NCI-H2107 treated with DMSO at 0.1 percent for 48 hours (cell line): ENCODE measurements around the gene SNHG17.
"Not testable (repeated sequence)": the region's sequence is repeated elsewhere in the genome, so short reads cannot be mapped to it uniquely, and the experiment has no call there.

Experiments used
- DNase-seq: peaks from one replicate; lab custom pipeline; 2025; ENCODE audit not compliant: unreplicated experiment; lab: John Stamatoyannopoulos, UW

The SNHG17 gene

DNA sequence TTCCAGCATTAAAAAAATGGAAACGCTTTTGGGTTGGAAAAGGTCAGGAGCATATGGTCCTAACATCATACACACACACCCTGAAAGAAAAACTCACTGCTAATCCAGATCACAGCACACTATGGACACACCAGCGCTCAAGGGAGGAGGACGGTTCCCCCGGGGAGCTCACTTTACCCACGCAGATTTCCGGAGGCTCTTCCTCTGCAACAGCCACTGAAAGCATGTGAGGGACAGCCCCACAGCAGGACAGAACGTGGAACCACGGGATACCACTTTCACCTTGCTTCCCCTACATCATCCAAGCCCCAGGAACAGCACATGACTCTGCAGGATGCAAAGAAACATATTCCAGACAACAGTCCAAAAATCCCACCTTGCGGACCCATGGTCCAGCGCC, 13.2 kb downstream of the SNHG17 start:
- DNase-seq = no peak

DNA sequence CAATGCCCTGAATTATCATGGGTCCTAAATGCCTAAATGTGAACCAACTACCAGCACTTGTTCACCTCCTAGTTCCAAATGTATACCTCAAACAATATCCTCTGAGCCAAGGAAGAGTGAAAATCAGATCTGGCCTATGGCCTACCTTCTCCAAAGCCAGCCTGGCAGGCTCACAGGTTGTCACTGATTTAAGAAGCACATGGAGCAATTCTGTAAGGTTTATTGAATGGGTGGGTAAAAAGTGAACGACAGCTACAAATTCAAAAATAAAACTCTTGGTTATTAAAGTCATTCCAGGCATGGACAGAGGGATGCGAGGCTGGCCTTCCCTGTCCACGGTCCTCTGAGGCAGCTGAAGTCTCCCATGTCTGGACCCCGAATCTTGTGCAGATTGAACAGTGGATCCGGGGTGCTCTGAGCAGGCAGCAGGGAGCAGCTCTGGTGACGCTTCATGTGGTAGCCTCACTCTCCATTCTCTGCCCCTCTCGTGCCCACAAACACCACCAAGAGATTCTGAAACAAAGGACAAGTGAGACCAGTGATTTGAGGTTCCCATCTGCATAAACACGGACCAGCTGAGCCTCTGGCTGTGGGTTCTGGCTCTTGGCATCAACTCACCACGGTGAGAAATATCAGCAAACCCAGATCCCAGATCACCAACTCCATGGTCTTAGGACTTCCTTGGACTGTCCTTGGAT, 14.6 kb downstream of the SNHG17 start:
- DNase-seq = no peak

DNA sequence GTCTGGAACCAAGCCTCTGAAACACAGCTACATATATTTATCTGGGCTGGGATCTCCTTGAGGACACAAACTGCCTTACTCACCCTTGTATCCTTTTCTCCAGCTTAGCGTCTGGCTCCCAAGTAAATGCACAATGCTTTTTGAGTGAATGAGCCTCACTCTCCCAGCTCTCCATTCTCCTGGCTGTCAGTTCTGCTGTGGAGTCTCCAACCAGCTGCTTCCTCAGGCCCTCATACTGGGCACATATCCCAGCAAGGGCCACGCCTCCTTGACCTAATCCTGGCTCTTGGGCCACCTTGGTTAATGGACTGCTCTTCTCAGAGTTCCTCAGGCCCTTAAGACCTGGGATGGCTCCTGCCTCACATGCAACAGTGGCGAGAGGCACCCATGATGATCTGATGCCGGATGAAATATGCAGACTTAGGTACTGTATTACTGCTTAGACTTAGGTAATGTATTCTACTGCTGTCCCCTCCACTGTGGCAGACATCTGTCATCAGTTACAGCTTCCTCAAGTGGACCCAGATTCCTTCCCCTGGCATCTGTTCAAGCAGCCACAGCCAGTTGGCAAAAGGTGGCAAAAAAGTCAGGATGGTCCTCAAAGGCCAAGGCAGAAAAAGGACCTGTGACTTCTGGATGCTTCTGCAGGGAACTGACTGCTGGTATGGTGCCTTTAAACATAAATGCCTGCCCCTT, 16.5 kb downstream of the SNHG17 start:
- DNase-seq = no peak

DNA sequence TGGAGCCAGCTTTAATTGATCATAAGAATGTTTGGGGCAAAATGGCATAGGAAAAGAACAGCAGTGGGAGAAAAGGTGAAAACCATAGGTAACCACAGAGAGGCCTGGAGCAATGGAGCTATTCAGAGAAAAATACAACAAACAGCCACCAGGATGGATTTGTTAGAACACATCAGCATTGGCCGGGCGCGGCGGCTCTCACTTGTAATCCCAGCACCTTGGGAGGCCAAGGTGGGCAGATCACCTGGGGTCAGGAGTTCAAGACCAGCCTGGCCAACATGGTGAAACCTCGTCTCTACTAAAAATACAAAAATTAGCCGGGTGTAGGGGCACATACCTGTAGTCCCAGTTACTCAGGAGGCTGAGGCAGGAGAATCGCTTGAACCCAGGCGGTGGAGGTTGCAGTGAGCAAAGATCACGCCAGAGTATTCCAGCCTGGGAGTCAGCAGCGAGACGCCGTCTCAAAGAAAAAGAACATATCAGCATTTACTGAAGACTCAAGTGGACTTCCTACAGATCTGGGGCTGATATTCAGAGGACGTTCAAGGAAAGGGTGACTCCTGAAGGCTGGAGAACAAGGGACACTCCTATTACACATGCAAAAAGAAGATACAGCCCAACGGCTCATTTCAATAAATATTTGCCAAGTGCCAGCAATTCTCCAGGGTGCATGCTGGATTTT, 20.2 kb downstream of the SNHG17 start:
- DNase-seq = no peak

DNA sequence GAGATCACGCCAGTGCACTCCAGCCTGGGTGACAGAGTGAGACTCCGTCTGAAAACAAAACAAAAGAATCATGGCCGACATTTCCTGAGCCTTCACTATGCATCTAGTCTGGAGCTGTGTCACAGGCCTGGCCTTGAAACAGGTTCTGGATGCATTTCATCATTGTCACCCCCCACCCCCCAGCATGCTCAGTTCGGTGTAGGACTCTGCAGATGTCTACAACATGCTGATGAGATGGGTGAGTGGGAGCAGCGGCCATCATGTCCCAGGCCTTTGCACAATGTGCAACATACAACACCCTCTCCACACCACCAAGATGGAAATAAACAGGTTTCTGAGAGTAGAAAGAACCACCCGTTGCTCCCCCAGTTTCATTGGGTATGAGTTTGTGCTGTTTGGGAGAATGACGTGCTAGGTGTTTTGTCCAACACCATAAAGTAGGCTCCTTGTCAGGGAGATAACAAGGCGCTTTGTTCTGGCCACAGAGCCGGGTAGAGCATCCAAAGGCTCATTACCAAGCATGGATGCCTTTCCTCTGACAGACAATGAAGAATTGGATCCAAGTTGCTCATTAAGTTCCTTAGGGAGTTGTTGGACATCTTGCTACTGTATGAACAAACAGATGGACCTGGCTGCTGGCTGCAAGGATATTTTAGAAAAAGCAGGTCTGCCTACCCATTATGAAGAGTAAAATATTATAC, 22.1 kb downstream of the SNHG17 start:
- DNase-seq = no peak

DNA sequence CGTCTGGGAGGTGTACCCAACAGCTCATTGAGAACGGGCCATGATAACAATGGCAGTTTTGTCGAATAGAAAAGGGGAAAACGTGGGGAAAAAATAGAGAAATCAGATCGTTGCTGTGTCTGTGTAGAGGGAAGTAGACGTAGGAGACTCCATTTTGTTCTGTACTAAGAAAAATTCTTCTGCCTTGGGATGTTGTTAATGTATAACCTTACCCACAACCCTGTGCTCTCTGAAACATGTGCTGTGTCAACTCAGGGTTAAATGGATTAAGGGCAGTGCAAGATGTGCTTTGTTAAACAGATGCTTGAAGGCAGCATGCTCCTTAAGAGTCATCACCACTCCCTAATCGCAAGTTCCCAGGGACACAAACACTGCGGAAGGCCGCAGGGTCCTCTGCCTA, 27.3 kb downstream of the SNHG17 start:
- not testable (repeated sequence) for DNase-seq

DNA sequence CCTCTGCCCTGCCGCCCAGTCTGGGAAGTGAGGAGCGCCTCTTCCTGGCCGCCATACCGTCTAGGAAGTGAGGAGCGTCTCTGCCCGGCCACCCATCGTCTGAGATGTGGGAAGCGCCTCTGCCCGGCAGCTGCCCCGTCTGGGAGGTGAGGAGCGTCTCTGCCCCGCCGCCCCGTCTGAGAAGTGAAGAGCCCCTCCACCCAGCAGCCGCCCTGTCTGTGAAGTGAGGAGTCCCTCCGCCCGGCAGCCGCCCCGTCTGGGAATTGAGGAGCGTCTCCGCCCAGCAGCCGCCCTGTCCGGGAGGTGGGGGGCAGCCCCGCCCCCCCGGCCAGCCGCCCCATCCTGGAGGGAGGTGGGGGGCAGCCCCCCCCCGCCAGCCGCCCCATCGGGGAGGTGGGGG, 27.8 kb downstream of the SNHG17 start:
- no peak for DNase-seq

DNA sequence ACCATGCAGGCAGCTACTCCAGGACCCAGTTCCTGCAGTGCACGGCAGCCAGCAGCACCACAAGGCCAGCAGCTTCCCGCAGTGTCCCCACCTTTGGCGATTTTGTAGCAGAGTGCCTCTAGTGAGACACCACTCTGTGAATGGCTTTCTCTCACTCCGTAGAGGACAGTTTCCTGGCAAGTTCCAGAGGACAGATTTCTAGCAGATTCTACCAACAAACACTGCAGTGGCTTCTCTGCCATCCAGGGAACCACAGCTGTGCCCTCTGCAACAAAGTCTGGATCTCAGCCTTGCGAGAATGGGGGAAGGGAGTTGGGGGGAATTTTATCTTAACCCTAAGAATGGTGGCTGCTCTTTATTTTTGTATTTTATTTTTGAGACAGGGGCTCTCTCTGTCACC, 28.7 kb downstream of the SNHG17 start:
- no peak for DNase-seq

DNA sequence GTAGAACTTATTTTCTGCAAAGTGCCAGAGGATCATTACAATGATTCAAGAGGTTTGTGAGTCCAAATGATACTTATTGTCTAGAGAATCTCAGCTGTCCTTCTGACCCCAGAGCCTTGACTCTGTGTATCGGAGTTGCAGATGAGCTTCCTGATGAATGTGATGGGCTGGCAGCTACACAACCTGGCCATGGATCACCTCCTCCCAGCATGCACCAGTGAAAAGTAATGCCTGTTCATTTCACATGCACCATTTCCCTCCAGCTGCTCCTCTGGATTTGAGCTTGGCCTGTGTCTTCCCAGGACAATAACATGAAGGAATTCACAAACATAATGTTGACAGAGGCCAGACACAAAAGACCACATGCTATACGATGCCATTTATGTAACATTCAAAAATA, 30.0 kb downstream of the SNHG17 start:
- no peak for DNase-seq

DNA sequence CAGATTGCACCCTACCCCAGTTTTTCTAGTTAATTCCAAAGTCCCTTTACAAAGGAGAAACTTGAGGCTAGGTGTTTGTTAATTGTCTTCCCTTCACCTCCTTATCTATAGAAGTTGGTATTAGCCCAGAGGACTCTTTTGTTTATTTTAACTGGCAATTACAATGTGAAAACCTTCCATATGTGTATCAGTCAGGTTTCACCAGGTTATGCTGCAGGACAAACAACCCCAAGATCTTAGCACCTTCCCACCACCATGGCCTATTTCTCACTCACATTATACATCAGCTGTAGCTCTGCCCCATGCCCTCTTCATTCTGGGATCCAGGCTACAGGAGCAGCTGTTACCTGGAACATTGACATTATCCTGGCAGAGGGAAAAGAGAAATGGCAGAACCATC, 31.1 kb downstream of the SNHG17 start:
- DNase-seq = no peak

DNA sequence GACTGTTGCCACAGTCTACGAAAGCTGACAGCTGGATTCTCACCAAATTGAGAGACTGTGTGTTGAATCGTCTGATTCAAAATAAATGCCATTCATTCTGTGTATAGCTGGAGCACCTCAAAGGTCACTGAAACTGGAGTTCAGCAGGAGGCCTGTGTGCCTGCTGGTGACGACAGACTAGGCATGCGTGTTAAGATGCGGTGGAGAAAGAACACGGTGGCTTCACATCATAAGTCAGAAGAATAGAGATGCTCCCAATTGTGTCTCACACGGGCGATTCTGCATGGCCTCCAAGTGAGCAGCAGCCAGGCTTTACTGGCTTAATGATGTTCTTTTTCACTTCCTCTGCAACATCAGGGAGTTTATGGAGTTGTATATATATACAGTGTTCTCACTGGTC, 32.3 kb downstream of the SNHG17 start:
- DNase-seq = no peak

DNA sequence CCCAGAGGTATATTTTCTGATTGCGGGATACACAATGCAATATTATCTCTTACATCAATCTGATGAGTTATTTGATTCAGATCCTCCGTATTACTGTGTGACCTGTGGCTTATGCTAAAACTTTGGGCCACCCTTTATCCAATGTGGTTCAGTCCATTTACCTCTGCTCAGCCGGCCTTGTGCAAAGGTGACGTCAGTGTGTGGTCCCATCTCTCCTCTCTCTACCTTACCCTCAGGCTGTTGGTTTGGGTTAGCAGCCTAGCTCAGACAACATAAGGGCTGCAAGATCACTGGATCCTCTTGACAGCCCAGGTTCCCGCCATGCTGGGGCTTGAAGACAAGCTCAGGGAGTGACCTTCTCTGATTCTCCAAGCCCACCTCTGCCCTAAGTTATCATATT, 33.0 kb downstream of the SNHG17 start:
- DNase-seq = no peak

DNA sequence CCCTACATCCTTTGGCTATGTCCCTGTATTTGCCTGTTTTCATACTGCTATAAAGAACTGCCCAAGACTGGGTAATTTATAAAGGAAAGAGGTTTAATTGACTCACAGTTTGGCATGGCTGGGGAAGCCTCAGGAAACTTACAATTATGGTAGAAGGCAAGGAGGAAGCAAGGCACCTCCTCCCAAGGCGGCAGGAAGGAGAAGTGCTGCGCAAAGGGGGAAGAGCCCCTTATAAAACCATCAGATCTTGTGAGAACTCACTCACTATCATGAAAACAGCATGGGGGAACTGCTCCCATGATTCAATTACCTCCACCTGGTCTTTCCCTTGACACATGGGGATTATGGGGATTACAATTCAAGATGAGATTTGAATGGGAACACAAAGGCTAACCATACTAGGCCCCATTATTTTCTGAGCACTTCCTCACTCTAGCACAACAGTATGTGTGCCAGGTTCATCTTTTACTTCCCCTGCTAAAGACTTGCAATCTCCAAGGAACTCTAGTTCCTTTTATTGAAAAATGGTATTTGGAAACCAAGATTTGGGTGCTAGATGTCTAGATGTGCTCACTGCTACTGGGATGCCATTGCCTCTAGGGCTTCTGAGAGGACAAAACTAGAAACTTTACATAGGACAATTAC, 39.3 kb downstream of the SNHG17 start:
- not testable (repeated sequence) for DNase-seq

DNA sequence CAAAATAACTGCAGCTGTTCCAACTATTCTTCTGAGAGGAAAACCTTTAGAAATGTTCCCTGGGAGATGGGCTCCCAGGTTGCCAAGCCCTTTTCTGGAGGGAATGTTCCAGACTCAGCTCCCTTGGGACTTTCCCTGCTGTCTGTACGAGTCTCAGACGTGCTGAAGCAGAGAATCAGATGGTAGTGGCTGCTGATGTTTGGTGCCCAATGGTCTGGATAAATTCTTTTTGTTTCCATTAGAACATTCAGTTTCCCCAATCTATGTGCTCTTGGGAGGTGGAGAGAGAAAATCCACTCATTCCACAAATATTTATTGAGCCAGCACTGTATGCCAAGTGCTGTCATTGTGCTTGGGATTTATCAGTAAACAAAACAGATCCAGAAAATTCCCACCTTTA, 40.0 kb downstream of the SNHG17 start:
- no peak for DNase-seq

DNA sequence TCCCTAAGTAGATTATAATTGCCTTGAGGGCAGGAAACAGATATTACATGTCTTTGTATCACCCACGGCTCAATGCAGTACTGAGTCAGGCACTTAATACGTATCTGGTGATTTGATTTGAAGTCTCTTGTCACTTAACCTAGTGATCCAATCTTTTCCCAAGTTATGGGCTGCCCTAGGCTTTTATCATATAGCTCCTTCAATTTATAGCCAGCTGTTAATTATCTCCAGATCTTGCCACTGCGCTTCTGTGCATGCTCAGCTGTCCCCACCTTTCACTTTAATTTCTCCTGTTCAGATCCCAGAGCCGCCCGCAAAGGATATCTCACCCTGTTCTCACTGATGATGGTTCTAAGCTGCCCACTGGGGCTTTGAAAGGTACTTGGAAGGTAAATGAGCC, 41.9 kb downstream of the SNHG17 start:
- no peak for DNase-seq

DNA sequence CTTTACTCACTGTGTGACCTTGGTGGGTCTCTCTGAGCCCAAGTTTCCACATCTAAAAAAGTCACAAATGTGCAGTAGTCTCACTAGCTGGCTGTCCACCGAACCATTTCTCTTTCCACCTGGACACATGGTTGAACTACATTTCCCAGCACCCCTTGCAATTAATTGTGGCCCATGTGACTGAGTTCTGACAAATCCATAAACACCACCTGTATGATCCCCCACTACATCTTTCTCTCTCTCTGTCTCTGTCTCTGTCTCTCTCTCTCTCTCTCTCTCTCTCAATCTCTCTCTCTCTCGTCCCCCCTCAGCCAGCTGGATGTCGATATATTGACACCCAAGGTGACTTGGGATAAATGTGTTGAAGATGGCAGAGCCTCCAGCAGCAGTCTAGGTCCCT, 42.8 kb downstream of the SNHG17 start:
- no peak for DNase-seq

DNA sequence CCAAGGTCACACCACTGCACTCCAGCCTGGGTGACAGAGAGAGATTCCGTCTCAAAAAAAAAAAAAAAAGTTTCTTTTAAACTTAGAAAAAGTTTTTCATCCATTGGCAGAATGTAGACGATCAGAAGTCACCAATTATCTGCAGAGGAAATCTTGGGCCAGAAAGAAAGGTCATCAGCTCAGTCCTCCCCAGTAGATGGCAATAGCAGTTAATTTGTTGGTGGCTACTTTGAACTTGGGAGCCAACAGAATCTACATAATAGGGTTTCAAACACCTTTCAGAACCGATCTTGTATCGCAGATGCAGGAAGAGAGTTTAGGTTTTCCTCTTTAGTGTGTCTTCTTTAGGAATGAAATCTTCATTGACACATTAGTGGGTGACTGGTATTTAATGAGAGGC, 47.2 kb downstream of the SNHG17 start:
- DNase-seq = no peak

DNA sequence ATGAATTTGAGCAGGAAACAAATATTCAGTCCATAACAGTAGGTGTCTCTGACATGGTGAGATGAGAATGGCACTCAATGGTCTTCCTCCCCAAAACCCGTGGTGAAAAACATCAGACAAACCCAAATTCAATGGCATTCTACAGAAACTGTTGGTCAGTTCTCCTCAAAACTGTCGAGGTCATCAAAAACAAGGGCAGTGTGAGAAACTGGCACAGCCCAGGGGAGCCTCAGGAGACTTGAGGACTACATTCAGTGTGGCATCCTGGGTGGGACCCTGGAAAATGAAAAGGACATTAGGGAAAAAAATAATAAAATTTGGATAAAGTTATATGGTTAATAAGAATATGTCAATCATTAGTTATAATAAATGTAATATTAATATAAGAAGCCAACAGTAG, 48.3 kb downstream of the SNHG17 start:
- DNase-seq = no peak

DNA sequence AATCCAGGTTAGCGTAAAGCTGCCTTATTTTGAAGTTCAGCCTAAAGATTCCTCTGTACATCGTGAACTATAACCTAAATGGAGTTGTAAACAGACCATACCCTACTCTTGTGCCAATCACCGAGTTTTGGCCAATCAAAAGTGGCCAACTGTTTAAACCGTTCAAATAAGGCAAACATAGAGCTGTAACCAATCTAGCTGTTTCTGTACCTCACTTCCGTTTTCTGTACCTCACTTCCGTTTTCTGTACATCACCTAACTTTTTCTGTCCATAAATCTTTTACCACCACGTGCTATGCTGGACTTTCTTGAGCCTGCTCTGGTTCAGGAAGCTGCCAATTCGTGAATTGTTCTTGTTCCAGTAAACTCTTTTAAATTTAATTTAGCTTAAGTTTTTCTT, 49.1 kb downstream of the SNHG17 start:
- no peak for DNase-seq

DNA sequence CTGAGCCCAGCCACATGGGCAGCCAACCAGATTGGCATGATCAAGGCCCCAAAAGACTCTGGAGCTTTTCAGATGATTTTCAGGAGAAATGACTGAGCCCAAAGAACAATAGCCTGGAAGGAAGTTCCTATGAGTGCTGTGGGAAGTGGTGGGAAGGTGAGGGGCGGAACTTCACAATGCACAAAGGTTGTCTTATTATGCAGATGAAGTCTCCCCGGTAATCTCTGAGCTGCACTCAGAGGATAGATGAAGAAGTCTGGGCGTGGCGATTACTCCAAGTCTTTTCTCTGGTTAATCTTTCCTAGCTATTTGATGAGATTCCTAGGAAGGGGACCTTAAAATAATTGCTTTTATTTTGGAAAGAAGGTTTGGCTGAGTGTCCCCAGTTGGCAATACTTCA, 52.0 kb downstream of the SNHG17 start:
- DNase-seq = no peak

DNA sequence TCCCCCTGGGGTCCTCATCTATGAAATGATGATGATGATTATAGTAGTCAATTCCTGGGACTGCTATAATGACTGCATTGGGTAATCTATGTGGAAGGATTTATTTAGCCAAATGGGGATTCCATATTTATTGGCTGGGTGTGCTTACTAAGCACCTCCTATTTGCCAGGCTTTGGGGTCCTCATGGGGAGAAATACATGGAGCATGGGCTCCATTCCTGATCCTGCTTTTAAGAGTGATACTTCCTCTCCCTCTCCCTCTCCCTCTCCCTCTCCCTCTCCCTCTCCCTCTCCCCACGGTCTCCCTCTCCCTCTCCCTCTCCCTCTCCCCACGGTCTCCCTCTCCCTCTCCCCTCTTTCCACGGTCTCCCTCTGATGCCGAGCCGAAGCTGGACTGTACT, 57.3 kb downstream of the SNHG17 start:
- not testable (repeated sequence) for DNase-seq
